ENCODE measurements around the gene STT3A.

DNA sequence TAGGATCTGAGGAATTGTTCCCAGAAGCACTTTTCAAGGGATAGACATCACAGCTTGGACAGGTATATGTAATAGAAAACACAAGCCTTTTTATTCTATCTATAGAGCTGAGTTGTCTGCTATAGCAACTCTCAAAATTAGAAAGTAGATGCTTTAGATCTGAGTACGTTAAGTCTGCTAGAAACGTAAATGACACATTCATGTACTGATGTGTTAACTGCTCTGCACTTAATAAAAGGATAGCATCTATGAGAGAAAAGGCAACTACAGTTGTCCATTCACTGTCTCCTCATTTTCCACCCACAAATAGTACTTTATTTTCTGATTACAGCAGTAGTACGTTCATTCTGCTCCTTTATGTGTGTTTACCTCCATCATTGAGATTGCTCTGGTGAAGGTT, 6.0 kb upstream of the STT3A start:
- no peak for TF ChIP-seq POLR2AphosphoS5 (IDR thresholded peaks at IDR 0.05; ENCODE audit: borderline replicate concordance, low read depth, low read length)
- TF ChIP-seq EZH2 (IDR thresholded peaks at IDR 0.05): no peak
- TF ChIP-seq FOXP2 (optimal IDR thresholded peaks at IDR 0.05; ENCODE audit: control extremely low read depth, extremely low read length, insufficient read depth): no peak

Measured in SK-N-MC (cell line).